Measurements from ENCODE around the gene AOPEP. TPM values are rescaled to one million over a fixed set of nuclear protein-coding genes. Genes with fewer than 3 reads are reported as not detected.

Gene AOPEP
- total and polyA plus RNA-seq, 9 of the 15 experiments (the other 6 are each of a cell fraction or from before 2014, with no cell fraction given): 4.5 to 19.3 (median 13.5) TPM

DNA sequence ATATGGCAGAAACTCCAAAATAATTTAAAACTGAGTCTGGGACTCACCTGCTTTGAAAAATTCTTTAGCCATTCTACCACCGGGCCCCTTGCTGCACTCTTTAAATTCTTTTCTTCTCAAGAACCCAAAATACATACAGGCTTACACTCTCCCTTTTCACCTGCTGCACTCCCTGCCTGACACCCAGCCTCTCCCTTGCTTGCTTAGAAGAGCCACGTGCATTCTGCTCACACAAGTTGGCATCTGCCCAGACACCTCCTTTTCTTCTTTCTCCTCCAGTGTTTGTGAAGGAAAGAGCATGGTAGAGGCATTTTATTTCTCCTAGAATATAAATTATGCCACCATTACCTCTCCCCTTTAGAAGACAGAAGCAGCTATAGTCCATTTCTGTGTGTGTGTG lies 39.0 kb upstream of the AOPEP start:
- Histone ChIP-seq H3K9me3 (replicated peaks; ENCODE audit: control insufficient read depth, insufficient read depth, low read depth, low read length) (no peaks in the 10 kb centered on the region), H2AFZ (ENCODE audit: low read depth, low read length) (no peak overlapping the region), H3K4me2 (ENCODE audit: insufficient read depth, low read length) (no peak overlapping the region), H3K27me3 (ENCODE audit: control insufficient read depth in 2 of 2, insufficient read depth in 2 of 2, low read length in 2 of 2) (peaks cover 33 to 64% of the 10 kb centered on the region in 2 experiments; a peak in 4 of 5 replicates), H3K27ac (ENCODE audit: extremely low read depth, low read depth, low read length) (no peak overlapping the region), H3K79me2 (ENCODE audit: control insufficient read depth, insufficient read depth, low read length) (no peaks in the 10 kb centered on the region), H4K20me1 (replicated peaks; ENCODE audit: control insufficient read depth, insufficient read depth, low read length) (no peaks in the 10 kb centered on the region), H3K36me3 (ENCODE audit: control insufficient read depth, insufficient read depth, low read length) (no peaks in the 10 kb centered on the region), H3K9me1 (ENCODE audit: control insufficient read depth, insufficient read depth, low read length) (no peaks in the 10 kb centered on the region), H3K4me1 (replicated peaks in 1 of 2; ENCODE audit: control insufficient read depth in 2 of 2, insufficient read depth in 2 of 2, low read length in 2 of 2) (no peaks in the 10 kb centered on the region), H3K9ac (ENCODE audit: insufficient read depth in 1 of 2, low read depth in 2 of 2, low read length in 2 of 2) (no peak overlapping the region), H3K4me3 (no peak overlapping the region)
- DNase-seq (ENCODE audit: extremely low read depth in 1 of 4, low spot score in 3 of 4) (no peak), ATAC-seq (no peak), FAIRE-seq (no peak)
- intact Hi-C loops (cut with micrococcal nuclease) (loop anchor here (10.0 kb wide), 1 partner anchor 577 kb away; no protein-coding TSS in a partner anchor), in situ Hi-C loops (cut with MboI) (no loop called here)
- TF ChIP-seq HNRNPH1 (optimal IDR thresholded peaks at IDR 0.05; ENCODE audit: low read depth, low read length) (no peak), CTBP1 (IDR thresholded peaks at IDR 0.05; ENCODE audit: borderline replicate concordance) (no peak), SMARCC2 (IDR thresholded peaks at IDR 0.05; ENCODE audit: low read depth) (no peak), RBM17 (IDR thresholded peaks at IDR 0.05; ENCODE audit: borderline replicate concordance, low read depth, low read length) (no peak), GABPB1 (CRISPR knock-in tag; IDR thresholded peaks at IDR 0.05) (no peak), ZNF408 (CRISPR knock-in tag; IDR thresholded peaks at IDR 0.05; ENCODE audit: low read depth) (no peak), OTX1 (CRISPR knock-in tag; IDR thresholded peaks at IDR 0.05) (no peak), STAG1 (CRISPR knock-in tag; IDR thresholded peaks at IDR 0.05; ENCODE audit: borderline replicate concordance) (no peak)
- TF ChIP-seq, protein P1, sequence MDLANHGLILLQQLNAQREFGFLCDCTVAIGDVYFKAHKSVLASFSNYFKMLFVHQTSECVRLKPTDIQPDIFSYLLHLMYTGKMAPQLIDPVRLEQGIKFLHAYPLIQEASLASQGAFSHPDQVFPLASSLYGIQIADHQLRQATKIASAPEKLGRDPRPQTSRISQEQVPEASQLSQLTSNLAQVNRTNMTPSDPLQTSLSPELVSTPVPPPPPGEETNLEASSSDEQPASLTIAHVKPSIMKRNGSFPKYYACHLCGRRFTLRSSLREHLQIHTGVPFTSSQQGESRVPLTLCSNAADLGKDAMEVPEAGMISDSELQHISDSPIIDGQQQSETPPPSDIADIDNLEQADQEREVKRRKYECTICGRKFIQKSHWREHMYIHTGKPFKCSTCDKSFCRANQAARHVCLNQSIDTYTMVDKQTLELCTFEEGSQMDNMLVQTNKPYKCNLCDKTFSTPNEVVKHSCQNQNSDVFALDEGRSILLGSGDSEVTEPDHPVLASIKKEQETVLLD (IDR thresholded peaks at IDR 0.05): no peak
- TF ChIP-seq, protein P2, sequence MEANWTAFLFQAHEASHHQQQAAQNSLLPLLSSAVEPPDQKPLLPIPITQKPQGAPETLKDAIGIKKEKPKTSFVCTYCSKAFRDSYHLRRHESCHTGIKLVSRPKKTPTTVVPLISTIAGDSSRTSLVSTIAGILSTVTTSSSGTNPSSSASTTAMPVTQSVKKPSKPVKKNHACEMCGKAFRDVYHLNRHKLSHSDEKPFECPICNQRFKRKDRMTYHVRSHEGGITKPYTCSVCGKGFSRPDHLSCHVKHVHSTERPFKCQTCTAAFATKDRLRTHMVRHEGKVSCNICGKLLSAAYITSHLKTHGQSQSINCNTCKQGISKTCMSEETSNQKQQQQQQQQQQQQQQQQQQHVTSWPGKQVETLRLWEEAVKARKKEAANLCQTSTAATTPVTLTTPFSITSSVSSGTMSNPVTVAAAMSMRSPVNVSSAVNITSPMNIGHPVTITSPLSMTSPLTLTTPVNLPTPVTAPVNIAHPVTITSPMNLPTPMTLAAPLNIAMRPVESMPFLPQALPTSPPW (CRISPR knock-in tag; IDR thresholded peaks at IDR 0.05): no peak
- POLR2A ChIA-PET: no interaction called here
- CTCF ChIA-PET (ENCODE audit: low intra/inter-chr PET ratio): no interaction called here
- WGBS (ENCODE audit: insufficient coverage, low coverage, missing lambda C conversion rate): 0% methylated on average over 2 of the region's 2 CpGs
- BruUV-seq (replicated peaks): no TSS peak

Data from K562 (cell line).